H9 (cell line): ENCODE results near the gene ASIC1. TPM values are rescaled to one million over a fixed set of nuclear protein-coding genes. Genes with fewer than 3 reads are reported as not detected.

Experiments
- DNase-seq: peaks from one replicate; pipeline ENCODE4 v3.0.0-alpha.2; 2017
- H2AFZ ChIP-seq: one replicate; pipeline ENCODE4 v1.6.1; 2013; ENCODE audit warnings: mild to moderate bottlenecking, low read length, control low read depth, moderate library complexity
- H2AK5ac ChIP-seq: 2 replicates; pipeline ENCODE4 v1.6.1; 2013; ENCODE audit warnings: low read length, control low read depth, mixed read lengths; ENCODE audit not compliant: insufficient read length
- H2BK120ac ChIP-seq: one replicate; pipeline ENCODE4 v1.6.1; 2013; ENCODE audit warnings: low read depth, mild to moderate bottlenecking, low read length, control low read depth, inconsistent platforms; ENCODE audit not compliant: poor library complexity, severe bottlenecking
- H2BK12ac ChIP-seq: 2 replicates; pipeline ENCODE4 v1.6.1; 2013; ENCODE audit warnings: low read length, control low read depth, mixed read lengths, low read depth; ENCODE audit not compliant: insufficient read length
- H2BK15ac ChIP-seq: 2 replicates; pipeline ENCODE4 v1.6.1; 2013; ENCODE audit warnings: low read depth, low read length, control low read depth
- H2BK20ac ChIP-seq: one replicate; pipeline ENCODE4 v1.6.1; 2013; ENCODE audit warnings: low read depth, mild to moderate bottlenecking, low read length, control low read depth, inconsistent platforms; ENCODE audit not compliant: poor library complexity, severe bottlenecking
- H2BK5ac ChIP-seq: 2 replicates; pipeline ENCODE4 v1.6.1; 2013; ENCODE audit warnings: low read length, control low read depth, mixed read lengths; ENCODE audit not compliant: insufficient read length
- H3K14ac ChIP-seq: 2 replicates; pipeline ENCODE4 v1.6.1; 2013; ENCODE audit warnings: low read length, control low read depth; ENCODE audit not compliant: insufficient read depth
- H3K18ac ChIP-seq: 2 replicates; pipeline ENCODE4 v1.6.1; 2013; ENCODE audit warnings: low read depth, mild to moderate bottlenecking, mixed read lengths, low read length, control low read depth; ENCODE audit not compliant: insufficient read length
- H3K23ac ChIP-seq: 2 replicates; pipeline ENCODE4 v1.6.1; 2013; ENCODE audit warnings: low read length, control low read depth, mixed read lengths, low read depth; ENCODE audit not compliant: insufficient read length
- H3K23me2 ChIP-seq: 2 replicates; pipeline ENCODE4 v1.6.1; 2013; ENCODE audit warnings: low read depth, mild to moderate bottlenecking, mixed read lengths, low read length, control low read depth; ENCODE audit not compliant: insufficient read length, poor library complexity, severe bottlenecking
- H3K27ac ChIP-seq: 2 replicates; pipeline ENCODE4 v1.5.1; 2013; ENCODE audit warnings: low read length, control low read depth, mixed read lengths, low read depth; ENCODE audit not compliant: insufficient read length
- H3K27me3 ChIP-seq: 2 replicates; pipeline ENCODE4 v1.6.1; 2013; ENCODE audit warnings: low read length, control low read depth, inconsistent platforms; ENCODE audit not compliant: insufficient read depth
- H3K4ac ChIP-seq: 2 replicates; pipeline ENCODE4 v1.6.1; 2013; ENCODE audit warnings: low read depth, mild to moderate bottlenecking, control low read depth, inconsistent platforms, low read length, moderate library complexity
- H3K4me1 ChIP-seq: 2 replicates; pipeline ENCODE4 v1.6.1; 2013; ENCODE audit warnings: low read length, control low read depth, inconsistent platforms; ENCODE audit not compliant: insufficient read depth
- H3K4me2 ChIP-seq: 2 replicates; pipeline ENCODE4 v1.6.1; 2013; ENCODE audit warnings: low read length, control low read depth, mixed read lengths; ENCODE audit not compliant: insufficient read length, insufficient read depth
- H3K56ac ChIP-seq: 2 replicates; pipeline ENCODE4 v1.6.1; 2013; ENCODE audit warnings: low read depth, mild to moderate bottlenecking, mixed read lengths, low read length, control low read depth; ENCODE audit not compliant: insufficient read length
- H3K79me1 ChIP-seq: 2 replicates; pipeline ENCODE4 v1.6.1; 2013; ENCODE audit warnings: low read depth, mild to moderate bottlenecking, moderate library complexity, low read length, control low read depth, inconsistent platforms; ENCODE audit not compliant: insufficient read depth, poor library complexity, severe bottlenecking
- H3K79me2 ChIP-seq: 2 replicates; pipeline ENCODE4 v1.6.1; 2013; ENCODE audit warnings: low read length, control low read depth, inconsistent platforms; ENCODE audit not compliant: insufficient read depth
- H3K9ac ChIP-seq: 2 replicates; pipeline ENCODE4 v1.6.1; 2013; ENCODE audit warnings: low read length, control low read depth, mixed read lengths; ENCODE audit not compliant: insufficient read length; ENCODE audit errors: extremely low read depth
- H3K9me3 ChIP-seq: one replicate; pipeline ENCODE4 v1.6.1; 2013; ENCODE audit warnings: low read depth, low read length, inconsistent platforms; ENCODE audit not compliant: control insufficient read depth
- H3T11ph ChIP-seq: one replicate; pipeline ENCODE4 v1.6.1; 2013; ENCODE audit warnings: mild to moderate bottlenecking, low read length, control low read depth, inconsistent platforms
- H4K20me1 ChIP-seq: one replicate; pipeline ENCODE4 v1.6.1; 2013; ENCODE audit not compliant: control insufficient read depth, insufficient read length, insufficient read depth
- H4K5ac ChIP-seq: 2 replicates; pipeline ENCODE4 v1.6.1; 2013; ENCODE audit warnings: low read depth, mild to moderate bottlenecking, mixed read lengths, low read length, control low read depth; ENCODE audit not compliant: insufficient read length
- H4K8ac ChIP-seq: replicated peaks from 2 replicates; pipeline ENCODE4 v1.6.1; 2013; ENCODE audit warnings: low read length, control low read depth, mixed read lengths, low read depth; ENCODE audit not compliant: insufficient read length
- H4K91ac ChIP-seq: 2 replicates; pipeline ENCODE4 v1.6.1; 2013; ENCODE audit warnings: low read depth, mild to moderate bottlenecking, moderate library complexity, mixed read lengths, low read length, control low read depth; ENCODE audit not compliant: insufficient read length
- H3K27ac Mint-ChIP-seq, 3 experiments: 2 replicates in 2 of 3; 3 replicates in 1 of 3; pipeline ENCODE4 v1.8.0; 2020 to 2021; ENCODE audit warnings: mixed read lengths in 3 of 3, mild to moderate bottlenecking in 1 of 3, moderate library complexity in 1 of 3
- H3K27me3 Mint-ChIP-seq: 2 replicates; pipeline ENCODE4 v1.8.0; 2021; ENCODE audit warnings: low read depth, mild to moderate bottlenecking, moderate library complexity, mixed read lengths
- H3K36me3 Mint-ChIP-seq, 3 experiments: 2 replicates in 2 of 3; 3 replicates in 1 of 3; pipeline ENCODE4 v1.8.0; 2020 to 2021; ENCODE audit warnings: low read depth in 3 of 3, mixed read lengths in 3 of 3; ENCODE audit not compliant: insufficient read depth in 1 of 3
- H3K4me1 Mint-ChIP-seq, 2 experiments: 2 replicates each; pipeline ENCODE4 v1.8.0; 2020; ENCODE audit warnings: mixed read lengths in 2 of 2
- H3K4me3 Mint-ChIP-seq, 2 experiments: 2 replicates in 1 of 2; 3 replicates in 1 of 2; pipeline ENCODE4 v1.8.0; 2020 to 2021; ENCODE audit warnings: mild to moderate bottlenecking in 2 of 2, mixed read lengths in 2 of 2, moderate library complexity in 1 of 2
- H3K9me3 Mint-ChIP-seq, 2 experiments: 2 replicates in 1 of 2; 3 replicates in 1 of 2; pipeline ENCODE4 v1.8.0; 2020; ENCODE audit warnings: mild to moderate bottlenecking in 2 of 2, mixed read lengths in 2 of 2, moderate library complexity in 1 of 2
- WGBS: extraction: QIAGEN DNeasy Blood & Tissue Kit; methylation state at CpG from one replicate; pipeline ENCODE4 v1.1.7; 2013; ENCODE audit warnings: missing lambda C conversion rate, low lambda C conversion rate, mixed read lengths; ENCODE audit not compliant: insufficient read length; ENCODE audit errors: extremely low coverage; 5-methylcytosine and 5-hydroxymethylcytosine counted together
- total RNA-seq: library from RNA; stranded (reverse); gene quantifications from 2 replicates; pipeline ENCODE4 v1.2.1, GENCODE V29; 2021
- TF ChIP-seq, protein P1 (sequence below): fragments of 200-600 bp; sonication (generic); conservative IDR thresholded peaks from 3 replicates; pipeline ENCODE4 v1.8.0; 2021; ENCODE audit warnings: antibody characterized with exemption, mild to moderate bottlenecking

The ASIC1 gene
- total RNA-seq, 1 experiment from 2014 or later: 3.9 TPM

DNA sequence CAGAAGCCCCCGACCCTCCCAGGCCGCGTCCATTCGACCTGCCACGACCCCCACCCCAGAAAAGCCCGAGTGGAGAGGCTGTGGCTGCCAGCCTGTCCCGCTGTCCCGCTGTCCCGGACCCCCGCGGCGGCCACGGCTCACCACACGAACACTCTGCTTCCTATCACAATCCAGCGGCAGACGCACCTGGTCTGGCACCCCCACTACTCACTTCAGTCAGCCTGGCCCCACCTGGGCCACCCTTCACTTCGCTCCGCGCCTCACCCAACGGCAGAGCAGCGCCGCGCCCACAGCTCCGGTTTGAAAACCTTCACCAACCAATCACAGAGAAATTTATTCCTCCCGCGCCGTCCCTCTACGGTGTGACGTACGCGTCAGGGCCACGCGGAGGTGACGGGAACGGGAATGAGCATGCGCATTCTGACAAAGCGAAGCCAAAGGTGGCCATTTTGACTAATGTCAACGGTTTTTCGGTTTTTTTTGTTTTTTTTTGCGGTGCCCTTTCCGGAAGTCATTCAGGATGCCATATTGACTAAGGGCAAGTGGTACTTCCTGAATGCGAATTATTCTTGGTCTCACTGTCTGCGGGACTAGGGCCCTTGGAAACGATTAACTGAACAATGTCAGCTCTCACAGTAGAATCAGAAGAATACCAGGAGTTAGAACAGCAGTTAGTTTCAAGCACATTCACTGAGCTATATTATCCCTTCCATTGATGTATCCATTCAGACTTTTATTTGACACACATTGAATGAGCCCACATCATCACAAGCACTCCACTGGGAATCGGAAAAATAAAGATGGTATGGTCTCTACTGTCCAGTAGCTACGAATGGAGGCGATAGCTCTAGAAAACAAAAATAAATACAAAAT is 32.0 kb upstream of the ASIC1 start, which contains the start of gene RACGAP1:
Gene RACGAP1 (minus strand): TSS at position 308 of the 873 bp plus-strand sequence. CDS start 8,779 bp downstream, outside the sequence.
- DNase-seq: peak; percentile 99
- Mint-ChIP-seq H3K27me3 (no peaks in the 10 kb centered on the region; the same call in 1 of the 2 replicates), H3K27ac (peak within 1 kb of the TSS; percentile 91 to 98 (median 91)), H3K36me3 (0 out of 7 replicates have a peak, but pooled peaks cover 0 to 2% (median 0%) of the 10 kb centered on the region in 3 experiments), H3K4me3 (peak within 1 kb of the TSS; percentile 97 to 98), H3K9me3 (no peaks in the 10 kb centered on the region; a peak in 1 of 5 replicates), H3K4me1 (peaks cover 14 to 15% of the 10 kb centered on the region in 2 experiments)
- no peak within 1 kb of the TSS for H2BK15ac ChIP-seq
- no peak within 1 kb of the TSS for H3K56ac ChIP-seq
- no peak within 1 kb of the TSS for H2BK20ac ChIP-seq
- peak within 1 kb of the TSS; percentile 12 for H3K18ac ChIP-seq
- peak within 1 kb of the TSS; percentile 67 for H3K14ac ChIP-seq
- peaks cover 11% of the 10 kb centered on the region; the same call in 1 of the 2 replicates for H3K79me2 ChIP-seq
- H2AK5ac ChIP-seq: no peak within 1 kb of the TSS
- H3K4me1 ChIP-seq: peaks cover 2% of the 10 kb centered on the region; the same call in 1 of the 2 replicates
- no peak within 1 kb of the TSS for H3K4ac ChIP-seq
- no peak within 1 kb of the TSS for H3K27ac ChIP-seq
- H4K5ac ChIP-seq: no peak within 1 kb of the TSS
- no peaks in the 10 kb centered on the region for H3K27me3 ChIP-seq
- H3K79me1 ChIP-seq: no peaks in the 10 kb centered on the region
- H2AFZ ChIP-seq: no peak within 1 kb of the TSS
- TF ChIP-seq, protein P1, sequence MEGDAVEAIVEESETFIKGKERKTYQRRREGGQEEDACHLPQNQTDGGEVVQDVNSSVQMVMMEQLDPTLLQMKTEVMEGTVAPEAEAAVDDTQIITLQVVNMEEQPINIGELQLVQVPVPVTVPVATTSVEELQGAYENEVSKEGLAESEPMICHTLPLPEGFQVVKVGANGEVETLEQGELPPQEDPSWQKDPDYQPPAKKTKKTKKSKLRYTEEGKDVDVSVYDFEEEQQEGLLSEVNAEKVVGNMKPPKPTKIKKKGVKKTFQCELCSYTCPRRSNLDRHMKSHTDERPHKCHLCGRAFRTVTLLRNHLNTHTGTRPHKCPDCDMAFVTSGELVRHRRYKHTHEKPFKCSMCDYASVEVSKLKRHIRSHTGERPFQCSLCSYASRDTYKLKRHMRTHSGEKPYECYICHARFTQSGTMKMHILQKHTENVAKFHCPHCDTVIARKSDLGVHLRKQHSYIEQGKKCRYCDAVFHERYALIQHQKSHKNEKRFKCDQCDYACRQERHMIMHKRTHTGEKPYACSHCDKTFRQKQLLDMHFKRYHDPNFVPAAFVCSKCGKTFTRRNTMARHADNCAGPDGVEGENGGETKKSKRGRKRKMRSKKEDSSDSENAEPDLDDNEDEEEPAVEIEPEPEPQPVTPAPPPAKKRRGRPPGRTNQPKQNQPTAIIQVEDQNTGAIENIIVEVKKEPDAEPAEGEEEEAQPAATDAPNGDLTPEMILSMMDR: no peak
- no peak within 1 kb of the TSS for H4K91ac ChIP-seq
- no peak within 1 kb of the TSS for H2BK12ac ChIP-seq
- no peak within 1 kb of the TSS for H2BK5ac ChIP-seq
- no peak within 1 kb of the TSS for H4K8ac ChIP-seq
- peak within 1 kb of the TSS; percentile 60 for H3K9ac ChIP-seq
- peak within 1 kb of the TSS; percentile 94 for H3K4me2 ChIP-seq
- H3T11ph ChIP-seq: no peak within 1 kb of the TSS
- no CpG with 5 or more reads among the region's 47 CpGs for WGBS
- H3K9me3 ChIP-seq: no peaks in the 10 kb centered on the region
- H3K23me2 ChIP-seq: no peaks in the 10 kb centered on the region
- H3K23ac ChIP-seq: no peak within 1 kb of the TSS
- H4K20me1 ChIP-seq: no peaks in the 10 kb centered on the region
- H2BK120ac ChIP-seq: no peak within 1 kb of the TSS
